Middle frontal gyrus (tissue), 1 donor: Measurements from ENCODE around the gene PROP1.
"Not testable (repeated sequence)": the region's sequence is repeated elsewhere in the genome, so short reads cannot be mapped to it uniquely, and the experiment has no call there.

ENCODE experiments used
- DNase-seq: peaks from one replicate; pipeline ENCODE4 v3.0.0-alpha.2; 2015; ENCODE audit warnings: low spot score; ENCODE audit errors: extremely low spot score

PROP1 gene

GRCh38 chr5:177995691-177996595, at the start of gene PROP1:
Gene PROP1, minus strand, starts transcription at chr5:177996242. Its CDS starts 309 bp downstream, at chr5:177995933.
- DNase-seq = no peak

GRCh38 chr5:178019379-178020030, 23.5 kb upstream of the PROP1 start:
- DNase-seq = not testable (repeated sequence)

- not testable (repeated sequence) for DNase-seq
Observed at GRCh38 chr5:178012758-178013157, 16.7 kb upstream of the PROP1 start.

- DNase-seq = not testable (repeated sequence)
Observed at GRCh38 chr5:178011816-178012554, 15.9 kb upstream of the PROP1 start.

GRCh38 chr5:178007272-178007671, 11.2 kb upstream of the PROP1 start:
- DNase-seq = not testable (repeated sequence)

- DNase-seq = not testable (repeated sequence)
Observed at GRCh38 chr5:178006536-178007231, 10.6 kb upstream of the PROP1 start.

- not testable (repeated sequence) for DNase-seq
Observed at GRCh38 chr5:178006181-178006535, 10.1 kb upstream of the PROP1 start.

GRCh38 chr5:177997846-177998245, 1.8 kb upstream of the PROP1 start:
- DNase-seq = no peak

- DNase-seq = no peak
Observed at GRCh38 chr5:177997319-177997670, 1.3 kb upstream of the PROP1 start.

GRCh38 chr5:177996660-177997318, 747 bp upstream of the PROP1 start:
- no peak for DNase-seq

GRCh38 chr5:177994561-177995190, 1.4 kb downstream of the PROP1 start:
- DNase-seq = no peak

- no peak for DNase-seq
Observed at GRCh38 chr5:177994063-177994462, 2.0 kb downstream of the PROP1 start.

GRCh38 chr5:177992466-177992865, 3.6 kb downstream of the PROP1 start:
- DNase-seq = no peak

- DNase-seq = no peak
Observed at GRCh38 chr5:177988989-177989625, 6.9 kb downstream of the PROP1 start.

- no peak for DNase-seq
Observed at GRCh38 chr5:177987326-177987725, 8.7 kb downstream of the PROP1 start.

GRCh38 chr5:177985430-177986040, 10.5 kb downstream of the PROP1 start:
- no peak for DNase-seq

- no peak for DNase-seq
Observed at GRCh38 chr5:177984584-177985206, 11.3 kb downstream of the PROP1 start.

- DNase-seq = no peak
Observed at GRCh38 chr5:177983763-177984583, 12.1 kb downstream of the PROP1 start.
